AG09309 (cell line): ENCODE data around the gene PARN.

Source experiments
- DNase-seq: peaks from one replicate; pipeline ENCODE4 v3.0.0-alpha.2; 2010; ENCODE audit warnings: low read depth
- H3K4me3 ChIP-seq: 2 replicates; pipeline ENCODE4 v1.5.1; 2011; ENCODE audit warnings: mild to moderate bottlenecking, low read depth, low read length, moderate library complexity; ENCODE audit not compliant: control insufficient read depth
- CTCF ChIP-seq: IDR thresholded peaks from 2 replicates; pipeline ENCODE4 v1.5.1; 2011; ENCODE audit warnings: mild to moderate bottlenecking, low read depth, low read length, inconsistent platforms; ENCODE audit not compliant: insufficient read depth, control insufficient read depth; ENCODE audit errors: missing control alignments

The PARN gene

DNA sequence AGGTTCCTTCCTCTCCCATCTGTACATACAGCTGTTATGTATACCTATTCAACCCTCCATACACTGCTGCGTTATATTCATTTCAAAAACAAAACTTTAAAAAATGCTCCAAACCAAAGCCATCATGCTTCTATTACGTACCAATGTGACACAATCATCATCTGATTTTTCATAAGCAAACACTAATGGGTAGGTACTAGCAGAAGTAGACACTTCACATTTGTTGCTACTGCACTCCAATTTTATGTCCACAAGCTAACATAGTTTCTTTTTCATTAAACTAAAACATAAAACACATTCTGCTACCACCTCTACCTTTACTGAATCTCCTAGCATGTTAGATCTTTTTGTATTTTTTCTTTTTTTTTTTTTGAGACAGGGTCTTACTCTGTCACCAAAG is 57.5 kb downstream of the PARN start:
- DNase-seq: no peak
- no peak for TF ChIP-seq CTCF
- H3K4me3 ChIP-seq: no peak overlapping the region

GRCh38 chr16:14569213-14569612 is 60.8 kb downstream of the PARN start:
- TF ChIP-seq CTCF: no peak
- H3K4me3 ChIP-seq: no peak overlapping the region
- DNase-seq: no peak

GRCh38 chr16:14566599-14566998 is 63.5 kb downstream of the PARN start:
- no peak overlapping the region for H3K4me3 ChIP-seq
- DNase-seq: no peak
- TF ChIP-seq CTCF: no peak

DNA sequence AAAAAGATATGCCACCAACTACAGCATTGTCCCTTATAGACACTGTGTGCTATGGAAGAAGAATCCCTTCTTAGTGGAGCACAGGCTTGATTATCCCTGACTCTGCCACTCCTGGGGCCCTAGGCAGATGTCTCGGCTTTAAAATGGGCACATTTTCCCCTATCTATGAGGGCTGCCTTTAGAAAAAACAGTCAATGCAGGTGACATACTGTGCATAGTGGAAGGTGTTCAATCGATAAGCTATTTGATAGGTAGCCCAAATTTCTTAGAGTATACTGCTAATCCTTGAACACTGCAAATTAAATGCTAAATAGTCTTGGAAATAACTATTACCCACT is 64.4 kb downstream of the PARN start:
- no peak for DNase-seq
- no peak overlapping the region for H3K4me3 ChIP-seq
- TF ChIP-seq CTCF: no peak

DNA sequence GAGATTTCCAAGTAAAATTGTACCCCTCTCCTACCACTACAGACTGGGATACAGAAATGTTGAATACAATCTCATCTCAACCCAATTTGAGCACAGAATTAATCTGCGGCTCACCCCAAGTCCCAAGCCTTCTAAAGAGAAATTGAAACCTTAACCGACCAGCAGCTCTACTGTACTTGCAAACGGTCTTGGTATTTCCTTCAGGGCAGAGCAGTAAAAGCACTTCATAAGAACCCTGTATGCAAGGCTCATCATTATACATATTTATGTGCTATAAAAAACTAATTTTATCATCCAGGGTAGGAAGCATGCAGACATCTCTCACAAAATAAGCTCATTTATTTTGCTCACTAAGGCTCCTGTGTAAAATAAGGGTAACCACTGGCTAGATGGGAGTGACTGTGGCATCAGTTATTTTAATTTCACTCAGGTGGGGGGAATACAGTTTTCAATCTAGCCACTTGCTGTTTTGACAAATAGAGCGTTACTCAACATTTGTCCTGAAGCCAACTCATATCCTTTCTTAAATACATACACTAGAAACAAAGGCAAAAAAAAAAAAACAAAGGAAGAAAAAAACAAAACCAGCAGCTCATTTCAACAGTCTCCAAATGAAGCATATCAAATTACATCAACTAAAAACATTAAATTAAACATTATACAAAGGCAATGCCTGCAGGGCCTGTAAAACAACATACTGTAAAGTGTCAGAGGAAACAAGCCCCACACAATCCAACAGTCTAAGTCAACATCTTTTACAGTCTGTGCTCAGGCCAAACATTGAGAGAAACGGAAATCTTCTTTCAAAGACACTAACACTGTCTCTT is 65.0 kb downstream of the PARN start:
- DNase-seq: peak; percentile 16
- no peak overlapping the region for H3K4me3 ChIP-seq
- no peak for TF ChIP-seq CTCF

GRCh38 chr16:14564323-14564722 is 65.7 kb downstream of the PARN start:
- no peak for TF ChIP-seq CTCF
- H3K4me3 ChIP-seq: no peak overlapping the region
- DNase-seq: no peak
